Stimulated activated CD8-positive, alpha-beta memory T cell treated with anti-CD3 and anti-CD28 coated beads, Interleukin-15, amount 100 ng/mL, for 24 hours (primary cell): ENCODE results near the gene NPTX2.
"Not testable (repeated sequence)": the region's sequence is repeated elsewhere in the genome, so short reads cannot be mapped to it uniquely, and the experiment has no call there.

Experiments used
- DNase-seq: peaks from one replicate; pipeline ENCODE4 v3.0.0-alpha.2; 2020; ENCODE audit warnings: low read depth

NPTX2 gene

GRCh38 chr7:98617051-98617959, at the start of gene NPTX2:
Gene NPTX2 (plus strand): TSS chr7:98617285. CDS start chr7:98617462, 177 bp downstream.
- DNase-seq: no peak

- no peak for DNase-seq
These were observed 49.1 kb upstream of the NPTX2 start for GRCh38 chr7:98567991-98568390.

- DNase-seq: no peak
These were observed 48.2 kb upstream of the NPTX2 start for GRCh38 chr7:98568891-98569290.

- DNase-seq: no peak
These were observed 47.3 kb upstream of the NPTX2 start for GRCh38 chr7:98569691-98570337.

- no peak for DNase-seq
These were observed 46.1 kb upstream of the NPTX2 start for GRCh38 chr7:98571006-98571405.

- no peak for DNase-seq
These were observed 45.1 kb upstream of the NPTX2 start for GRCh38 chr7:98571986-98572385.

GRCh38 chr7:98572716-98573115, 44.4 kb upstream of the NPTX2 start:
- not testable (repeated sequence) for DNase-seq

- no peak for DNase-seq
These were observed 43.3 kb upstream of the NPTX2 start for GRCh38 chr7:98573816-98574215.

- DNase-seq: no peak
These were observed 41.2 kb upstream of the NPTX2 start for GRCh38 chr7:98575878-98576277.

- DNase-seq: no peak
These were observed 32.3 kb upstream of the NPTX2 start for GRCh38 chr7:98584830-98585229.

GRCh38 chr7:98591926-98592325, 25.2 kb upstream of the NPTX2 start:
- DNase-seq: no peak

GRCh38 chr7:98594348-98594747, 22.7 kb upstream of the NPTX2 start:
- no peak for DNase-seq

GRCh38 chr7:98594787-98595186, 22.3 kb upstream of the NPTX2 start:
- no peak for DNase-seq

- DNase-seq: no peak
These were observed 18.1 kb upstream of the NPTX2 start for GRCh38 chr7:98598846-98599615.

- DNase-seq: no peak
These were observed 17.2 kb upstream of the NPTX2 start for GRCh38 chr7:98599886-98600285.

GRCh38 chr7:98602755-98603398, 14.2 kb upstream of the NPTX2 start:
- DNase-seq: no peak

- no peak for DNase-seq
These were observed 13.7 kb upstream of the NPTX2 start for GRCh38 chr7:98603399-98603788.

- DNase-seq: no peak
These were observed 3.3 kb upstream of the NPTX2 start for GRCh38 chr7:98613601-98614425.

GRCh38 chr7:98616381-98617050, 569 bp upstream of the NPTX2 start:
- DNase-seq: no peak

GRCh38 chr7:98617960-98618418, 904 bp downstream of the NPTX2 start:
- no peak for DNase-seq

GRCh38 chr7:98618786-98619185, 1.7 kb downstream of the NPTX2 start:
- no peak for DNase-seq
